ENCODE data around the gene CCDC33.

The CCDC33 gene

DNA sequence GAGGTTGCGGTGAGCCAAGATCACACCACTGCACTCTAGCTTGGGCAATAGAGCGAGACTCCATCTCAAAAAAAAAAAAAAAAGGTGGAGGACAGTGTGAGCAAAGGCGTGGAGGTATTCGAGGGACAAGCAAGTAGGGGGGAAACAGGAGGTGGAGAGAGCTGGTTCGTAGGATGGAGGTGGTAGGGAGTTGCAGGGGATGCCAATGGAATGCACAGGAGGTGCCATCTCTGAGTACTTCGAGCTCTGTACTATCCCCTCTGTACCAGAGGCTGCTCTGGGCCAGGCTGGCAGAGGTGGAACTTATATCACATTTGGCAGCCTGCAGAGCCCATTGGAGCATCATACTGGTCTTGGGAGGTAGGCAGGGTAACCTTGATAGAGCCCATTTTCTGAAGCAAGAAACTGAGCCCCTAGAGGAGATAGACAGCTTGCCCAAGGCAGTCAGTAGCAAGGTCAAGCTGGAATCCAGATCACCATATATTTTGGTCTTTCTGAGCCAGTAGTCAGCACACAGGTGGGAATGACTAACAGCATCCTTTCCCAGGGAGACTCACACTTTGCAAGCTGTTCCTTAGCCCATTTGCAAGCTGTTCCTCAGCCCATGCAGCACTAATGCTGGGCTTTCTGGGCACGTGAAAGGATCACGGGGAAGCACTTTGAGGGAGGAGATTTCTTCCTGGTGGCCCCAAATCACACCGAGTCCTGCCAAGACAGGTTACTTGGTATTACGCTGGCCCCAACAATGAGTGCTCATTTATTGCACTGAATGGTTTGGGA, 9.2 kb upstream of the CCDC33 start:
- Histone ChIP-seq H3K4me1 (ENCODE audit: low read length) (peaks cover 16% of the 10 kb centered on the region), H3K27me3 (ENCODE audit: low read depth, low read length) (peaks cover 33% of the 10 kb centered on the region), H3K9me3 (ENCODE audit: insufficient read depth, low read length) (no peaks in the 10 kb centered on the region), H3K4me2 (ENCODE audit: low read length) (no peak overlapping the region), H3K4me3 (ENCODE audit: low read length) (no peak overlapping the region), H3K27ac (ENCODE audit: low read length) (no peak overlapping the region), H3K79me2 (ENCODE audit: low read length) (no peaks in the 10 kb centered on the region), H3K9ac (ENCODE audit: low read length) (no peak overlapping the region), H3K36me3 (replicated peaks; ENCODE audit: low read depth, low read length) (no peaks in the 10 kb centered on the region), H4K20me1 (ENCODE audit: insufficient read depth, low read length) (no peaks in the 10 kb centered on the region), H2AFZ (ENCODE audit: low read depth, low read length) (no peak overlapping the region)
- TF ChIP-seq, protein P1, sequence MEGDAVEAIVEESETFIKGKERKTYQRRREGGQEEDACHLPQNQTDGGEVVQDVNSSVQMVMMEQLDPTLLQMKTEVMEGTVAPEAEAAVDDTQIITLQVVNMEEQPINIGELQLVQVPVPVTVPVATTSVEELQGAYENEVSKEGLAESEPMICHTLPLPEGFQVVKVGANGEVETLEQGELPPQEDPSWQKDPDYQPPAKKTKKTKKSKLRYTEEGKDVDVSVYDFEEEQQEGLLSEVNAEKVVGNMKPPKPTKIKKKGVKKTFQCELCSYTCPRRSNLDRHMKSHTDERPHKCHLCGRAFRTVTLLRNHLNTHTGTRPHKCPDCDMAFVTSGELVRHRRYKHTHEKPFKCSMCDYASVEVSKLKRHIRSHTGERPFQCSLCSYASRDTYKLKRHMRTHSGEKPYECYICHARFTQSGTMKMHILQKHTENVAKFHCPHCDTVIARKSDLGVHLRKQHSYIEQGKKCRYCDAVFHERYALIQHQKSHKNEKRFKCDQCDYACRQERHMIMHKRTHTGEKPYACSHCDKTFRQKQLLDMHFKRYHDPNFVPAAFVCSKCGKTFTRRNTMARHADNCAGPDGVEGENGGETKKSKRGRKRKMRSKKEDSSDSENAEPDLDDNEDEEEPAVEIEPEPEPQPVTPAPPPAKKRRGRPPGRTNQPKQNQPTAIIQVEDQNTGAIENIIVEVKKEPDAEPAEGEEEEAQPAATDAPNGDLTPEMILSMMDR (IDR thresholded peaks at IDR 0.05; ENCODE audit: low read depth, low read length), result no peak
- no peak for TF ChIP-seq EZH2phosphoT487 (IDR thresholded peaks at IDR 0.05; ENCODE audit: low read depth)

DNA sequence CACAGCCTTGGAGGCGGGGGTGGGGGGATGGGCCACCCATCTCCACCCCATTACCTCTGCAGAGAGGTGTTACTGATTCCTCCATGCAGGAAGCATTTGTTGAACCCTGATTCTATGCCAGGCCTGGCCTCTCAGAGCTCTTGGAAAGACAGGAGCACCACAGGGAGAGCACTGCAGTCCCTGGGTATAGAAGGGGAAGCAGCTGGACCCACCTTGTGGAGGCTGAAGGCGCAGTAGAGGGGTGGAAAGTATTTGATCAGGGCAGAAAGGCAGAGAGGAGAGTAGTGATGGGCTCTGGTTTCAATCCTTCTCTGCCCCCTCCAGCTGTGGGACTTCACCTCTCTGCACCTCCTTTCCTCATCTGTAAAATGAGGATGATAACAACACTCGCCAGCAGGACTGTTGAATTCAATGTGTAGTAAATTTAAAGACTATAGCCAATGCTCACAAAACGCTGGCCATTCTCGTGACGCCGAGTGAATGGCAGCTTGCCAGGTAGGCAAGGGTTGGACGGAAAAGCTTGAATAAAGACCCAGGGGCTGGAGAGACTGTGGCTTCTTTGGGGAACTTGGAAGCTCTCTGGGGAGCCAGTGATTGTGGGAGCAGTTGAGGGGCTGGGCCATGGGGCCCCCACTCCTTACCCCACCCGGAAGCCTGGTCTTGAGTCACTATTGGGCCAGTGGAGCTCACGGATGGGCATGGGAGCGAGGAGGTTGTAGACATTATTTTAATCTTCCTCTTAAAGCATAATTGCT, 8.0 kb upstream of the CCDC33 start:
- Histone ChIP-seq H3K4me2 (ENCODE audit: low read length) (no peak overlapping the region), H3K27me3 (ENCODE audit: low read depth, low read length) (peaks cover 23% of the 10 kb centered on the region; the same call in 1 of the 2 replicates), H3K4me3 (ENCODE audit: low read length) (no peak overlapping the region), H3K4me1 (ENCODE audit: low read length) (peaks cover 12% of the 10 kb centered on the region), H2AFZ (ENCODE audit: low read depth, low read length) (no peak overlapping the region), H4K20me1 (ENCODE audit: insufficient read depth, low read length) (no peaks in the 10 kb centered on the region), H3K36me3 (replicated peaks; ENCODE audit: low read depth, low read length) (no peaks in the 10 kb centered on the region), H3K79me2 (ENCODE audit: low read length) (no peaks in the 10 kb centered on the region), H3K9ac (ENCODE audit: low read length) (no peak overlapping the region), H3K27ac (ENCODE audit: low read length) (no peak overlapping the region), H3K9me3 (ENCODE audit: insufficient read depth, low read length) (no peaks in the 10 kb centered on the region)
- TF ChIP-seq EZH2phosphoT487 (IDR thresholded peaks at IDR 0.05; ENCODE audit: low read depth), result no peak
- TF ChIP-seq, protein P1 (IDR thresholded peaks at IDR 0.05; ENCODE audit: low read depth, low read length), result no peak

DNA sequence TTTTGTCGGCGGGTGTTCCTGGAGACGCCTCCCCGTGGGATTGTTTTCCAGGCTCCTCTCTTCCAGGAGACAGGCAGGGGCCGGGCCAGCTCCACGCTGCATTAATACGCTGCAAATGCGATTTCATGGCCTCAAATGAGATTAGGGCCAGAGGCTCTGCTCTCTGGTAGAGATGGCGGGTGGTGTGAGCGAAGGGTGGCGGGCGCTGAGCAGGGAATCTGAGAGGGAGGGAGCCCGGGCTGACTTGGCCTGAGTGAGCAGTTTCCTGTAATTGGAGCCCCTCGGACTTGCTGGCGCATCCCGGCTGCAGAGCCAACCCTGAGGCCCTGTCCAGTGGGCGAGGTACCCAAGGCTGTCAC, 7.4 kb upstream of the CCDC33 start:
- H2AFZ ChIP-seq (ENCODE audit: low read depth, low read length), result no peak overlapping the region
- no peaks in the 10 kb centered on the region for H3K9me3 ChIP-seq (ENCODE audit: insufficient read depth, low read length)
- peaks cover 27% of the 10 kb centered on the region; the same call in 1 of the 2 replicates for H3K27me3 ChIP-seq (ENCODE audit: low read depth, low read length)
- H4K20me1 ChIP-seq (ENCODE audit: insufficient read depth, low read length), result no peaks in the 10 kb centered on the region
- TF ChIP-seq, protein P1 (IDR thresholded peaks at IDR 0.05; ENCODE audit: low read depth, low read length), result no peak
- TF ChIP-seq EZH2phosphoT487 (IDR thresholded peaks at IDR 0.05; ENCODE audit: low read depth), result no peak
- no peak overlapping the region for H3K4me3 ChIP-seq (ENCODE audit: low read length)
- H3K4me2 ChIP-seq (ENCODE audit: low read length), result no peak overlapping the region
- no peak overlapping the region for H3K27ac ChIP-seq (ENCODE audit: low read length)
- H3K79me2 ChIP-seq (ENCODE audit: low read length), result no peaks in the 10 kb centered on the region
- peaks cover 7% of the 10 kb centered on the region for H3K4me1 ChIP-seq (ENCODE audit: low read length)
- no peak overlapping the region for H3K9ac ChIP-seq (ENCODE audit: low read length)
- no peaks in the 10 kb centered on the region for H3K36me3 ChIP-seq (replicated peaks; ENCODE audit: low read depth, low read length)

DNA sequence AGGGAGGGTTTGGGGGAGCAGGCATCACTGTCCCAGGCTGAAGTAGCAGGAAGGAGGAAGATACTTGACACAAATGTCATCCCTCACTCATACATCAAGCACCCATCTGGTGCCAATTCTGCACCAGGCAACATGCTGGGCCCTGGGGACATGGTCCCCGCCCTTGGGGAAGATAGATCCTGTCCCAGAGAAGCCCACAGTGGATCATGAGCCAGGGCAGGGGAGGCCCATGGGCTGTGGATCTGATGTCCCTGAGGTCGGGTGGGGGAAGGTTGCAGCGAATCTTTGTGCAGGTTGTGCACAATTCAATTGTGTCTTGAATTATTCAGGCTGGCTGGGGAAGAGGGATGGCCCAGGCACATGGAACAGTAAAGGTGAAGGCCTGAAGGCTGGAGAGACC, 6.4 kb upstream of the CCDC33 start:
- Histone ChIP-seq H3K36me3 (replicated peaks; ENCODE audit: low read depth, low read length) (no peaks in the 10 kb centered on the region), H4K20me1 (ENCODE audit: insufficient read depth, low read length) (no peaks in the 10 kb centered on the region), H3K9me3 (ENCODE audit: insufficient read depth, low read length) (no peaks in the 10 kb centered on the region), H3K4me3 (ENCODE audit: low read length) (no peak overlapping the region), H3K9ac (ENCODE audit: low read length) (no peak overlapping the region), H2AFZ (ENCODE audit: low read depth, low read length) (no peak overlapping the region), H3K4me2 (ENCODE audit: low read length) (no peak overlapping the region), H3K79me2 (ENCODE audit: low read length) (no peaks in the 10 kb centered on the region), H3K4me1 (ENCODE audit: low read length) (no peaks in the 10 kb centered on the region), H3K27ac (ENCODE audit: low read length) (no peak overlapping the region), H3K27me3 (ENCODE audit: low read depth, low read length) (peaks cover 33% of the 10 kb centered on the region; the same call in 1 of the 2 replicates)
- TF ChIP-seq, protein P1 (IDR thresholded peaks at IDR 0.05; ENCODE audit: low read depth, low read length), result no peak
- TF ChIP-seq EZH2phosphoT487 (IDR thresholded peaks at IDR 0.05; ENCODE audit: low read depth), result no peak

All from OCI-LY3 (cell line).